Uterus (tissue), 4 donors: ENCODE results near the gene SYNRG. TPM values are rescaled to one million over a fixed set of nuclear protein-coding genes. Genes with fewer than 3 reads are reported as not detected.

ENCODE experiments used
- DNase-seq, 2 donors: peaks; one replicate each; pipeline ENCODE4 v3.0.0-alpha.2; 2019 to 2020
- H3K27ac ChIP-seq, 2 donors: fragments of 200-600 bp; sonication (generic); 1 replicate in 1 of 2; 2 replicates in 1 of 2; pipeline ENCODE4 v1.5.1; 2016 to 2018
- H3K27me3 ChIP-seq, 2 donors: fragments of 200-600 bp; sonication (generic); one replicate each; pipeline ENCODE4 v1.5.1; 2018 to 2019; ENCODE audit warnings: control low read depth in 1 of 2
- H3K36me3 ChIP-seq, 2 donors: fragments of 200-600 bp; sonication (generic); one replicate each; pipeline ENCODE4 v1.5.1; 2019; ENCODE audit warnings: control low read depth in 1 of 2
- H3K4me1 ChIP-seq, 2 donors: fragments of 200-600 bp; sonication (generic); one replicate each; pipeline ENCODE4 v1.5.1; 2018 to 2019; ENCODE audit warnings: control low read depth in 1 of 2
- H3K4me3 ChIP-seq, 2 donors: fragments of 200-600 bp; sonication (generic); 1 replicate in 1 of 2; 2 replicates in 1 of 2; pipeline ENCODE4 v1.5.1; 2018 to 2019; ENCODE audit warnings: mild to moderate bottlenecking in 1 of 2
- H3K9me3 ChIP-seq, 2 donors: fragments of 200-600 bp; sonication (generic); one replicate each; pipeline ENCODE4 v1.5.1; 2019; ENCODE audit warnings: control low read depth in 1 of 2
- CTCF ChIP-seq, 4 experiments: fragments of 200-600 bp in 2 of 4; fragments of 450-650 bp in 2 of 4; sonication (generic) in 2 of 4; IDR thresholded peaks; one replicate each; pipeline ENCODE4 v1.5.1; 2016 to 2019; ENCODE audit warnings: antibody characterized with exemption in 4 of 4, mild to moderate bottlenecking in 2 of 4, moderate library complexity in 1 of 4
- POLR2A ChIP-seq, 2 donors: fragments of 450-650 bp; IDR thresholded peaks; one replicate each; pipeline ENCODE4 v1.6.1; 2016; ENCODE audit warnings: antibody characterized with exemption in 2 of 2, mild to moderate bottlenecking in 1 of 2, moderate library complexity in 1 of 2
- intact Hi-C: fragments of 100-400 bp; cut with DNase I; formaldehyde crosslinking; loops from one replicate; pipeline ENCODE4 v1.15.1; 2023; ENCODE audit warnings: low total_unique reads
- total RNA-seq, 4 donors: library from RNA; depleted of rRNA in 3 of 4; stranded (reverse); fragments of >200 nt in 3 of 4; gene quantifications; one replicate each; pipeline versions ENCODE4 v1.1.0 to v1.2.4, GENCODE V29; 2014 to 2023
- donor health status: DM: yes; HTN: yes; CAD: no.

Gene SYNRG
- total RNA-seq, 4 donors from 2014 or later, result 14.4 to 92.0 (median 41.6) TPM

GRCh38 chr17:37608351-37609169, 658 bp downstream of the SYNRG start:
- TF ChIP-seq POLR2A (IDR thresholded peaks at IDR 0.05), result no peak
- no peak for TF ChIP-seq CTCF (IDR thresholded peaks at IDR 0.05)
- intact Hi-C loops, result no loop called here
- Histone ChIP-seq H3K27me3 (no peaks in the 10 kb centered on the region), H3K9me3 (no peaks in the 10 kb centered on the region), H3K27ac (peak overlapping the region; percentile 89), H3K4me3 (peak overlapping the region; percentile 88 to 90), H3K36me3 (peaks cover 0 to 4% of the 10 kb centered on the region in 2 donors), H3K4me1 (no peaks in the 10 kb centered on the region)
- DNase-seq, result no peak

- Histone ChIP-seq H3K4me3 (peak overlapping the region in 1 of 2 donors; percentile 90), H3K36me3 (no peaks in the 10 kb centered on the region), H3K27ac (peak overlapping the region in 1 of 2 donors; percentile 89), H3K27me3 (no peaks in the 10 kb centered on the region), H3K4me1 (no peaks in the 10 kb centered on the region), H3K9me3 (no peaks in the 10 kb centered on the region)
- intact Hi-C loops, result no loop called here
- no peak for TF ChIP-seq CTCF (IDR thresholded peaks at IDR 0.05)
- TF ChIP-seq POLR2A (IDR thresholded peaks at IDR 0.05), result no peak
- DNase-seq, result no peak
Measured at GRCh38 chr17:37607637-37608331, 1.4 kb downstream of the SYNRG start.

GRCh38 chr17:37605813-37606505, 3.3 kb downstream of the SYNRG start:
- Histone ChIP-seq H3K27me3 (no peaks in the 10 kb centered on the region), H3K9me3 (no peaks in the 10 kb centered on the region), H3K4me3 (no peak overlapping the region), H3K36me3 (no peaks in the 10 kb centered on the region), H3K4me1 (no peaks in the 10 kb centered on the region), H3K27ac (no peak overlapping the region)
- TF ChIP-seq POLR2A (IDR thresholded peaks at IDR 0.05) (no peak), CTCF (IDR thresholded peaks at IDR 0.05) (no peak)
- intact Hi-C loops, result no loop called here
- no peak for DNase-seq

- Histone ChIP-seq H3K36me3 (no peaks in the 10 kb centered on the region), H3K4me1 (no peaks in the 10 kb centered on the region), H3K4me3 (no peak overlapping the region), H3K27ac (no peak overlapping the region), H3K27me3 (no peaks in the 10 kb centered on the region), H3K9me3 (no peaks in the 10 kb centered on the region)
- intact Hi-C loops, result no loop called here
- DNase-seq, result no peak
- TF ChIP-seq CTCF (IDR thresholded peaks at IDR 0.05) (no peak), POLR2A (IDR thresholded peaks at IDR 0.05) (no peak)
Measured at GRCh38 chr17:37605081-37605480, 4.1 kb downstream of the SYNRG start.
